HG02852 (cell line): ENCODE measurements around the gene SKI.
A peak's percentile ranks its signal among the peaks of the same experiment; 100 is the strongest.

Experiments used
- ATAC-seq: cut with Tn5 transposase; IDR thresholded peaks from one replicate; pipeline ENCODE4 v1.9.1; 2021; ENCODE audit warnings: mild to moderate bottlenecking, moderate library complexity; ENCODE audit not compliant: unreplicated experiment

The SKI gene

DNA sequence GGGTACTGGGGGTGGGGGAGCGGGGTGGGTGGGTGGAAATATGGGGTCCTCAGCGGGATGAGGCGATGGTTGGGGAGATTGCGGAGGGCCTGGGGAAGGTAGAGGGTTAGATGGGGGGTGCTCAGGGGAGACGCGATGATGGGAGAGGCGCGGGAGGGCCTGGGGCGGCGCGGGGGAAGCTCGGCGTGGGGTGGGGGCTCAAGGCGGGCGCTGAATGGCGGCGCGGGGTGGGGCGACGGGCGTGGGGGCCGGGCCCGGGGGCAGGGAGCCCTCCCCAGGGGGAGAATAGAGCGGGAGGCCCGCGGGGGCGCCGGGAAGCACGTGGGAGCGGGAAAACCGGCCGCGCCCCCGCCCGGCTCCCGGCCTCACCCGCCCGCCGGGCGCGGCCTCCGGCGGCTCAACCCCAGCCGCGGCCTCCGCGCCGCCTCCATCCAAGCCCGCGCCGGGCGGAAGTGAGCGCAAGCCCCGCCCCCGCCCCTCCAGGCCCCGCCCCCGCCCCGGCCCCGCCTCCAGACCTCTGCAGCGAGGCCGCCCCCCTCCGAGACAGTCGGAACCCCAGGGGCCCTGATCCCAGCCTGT is 33.7 kb upstream of the SKI start, which contains the start of gene FAAP20:
Gene FAAP20, minus strand, starts transcription at position 454 of the 579 bp plus-strand sequence. Its CDS starts 23 bp downstream, at position 431.
- ATAC-seq = peak; percentile 48

GRCh38 chr1:2194898-2195673 is 33.0 kb upstream of the SKI start:
- peak; percentile 65 for ATAC-seq

DNA sequence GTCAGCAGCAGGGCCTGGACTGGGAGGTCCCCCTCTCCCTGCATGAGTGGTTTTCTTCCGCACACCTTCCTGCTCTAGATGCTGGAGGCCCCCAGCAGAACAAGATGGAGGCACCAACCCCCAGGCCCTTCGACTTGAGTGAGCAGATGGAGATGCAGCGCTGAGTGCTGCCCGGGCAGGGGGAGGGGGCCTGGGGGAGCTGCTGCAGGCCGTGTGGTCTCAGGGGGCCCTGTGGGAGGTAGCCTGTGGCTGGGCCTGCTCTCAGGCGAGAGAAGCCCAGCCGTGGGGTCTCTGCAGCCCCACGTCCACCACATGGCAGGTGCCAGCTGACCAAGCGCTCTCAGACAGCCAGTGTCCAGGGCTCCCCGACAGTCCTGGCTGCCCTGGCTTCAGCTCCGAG is 32.3 kb upstream of the SKI start:
- ATAC-seq = no peak

GRCh38 chr1:2196901-2197638 is 31.0 kb upstream of the SKI start:
- no peak for ATAC-seq

GRCh38 chr1:2197707-2198165 is 30.4 kb upstream of the SKI start:
- no peak for ATAC-seq

- ATAC-seq = no peak
These were observed 29.5 kb upstream of the SKI start for GRCh38 chr1:2198571-2198970.

- ATAC-seq = peak; percentile 33
These were observed 28.9 kb upstream of the SKI start for GRCh38 chr1:2199042-2199810.

GRCh38 chr1:2200308-2200943 is 27.7 kb upstream of the SKI start:
- no peak for ATAC-seq

DNA sequence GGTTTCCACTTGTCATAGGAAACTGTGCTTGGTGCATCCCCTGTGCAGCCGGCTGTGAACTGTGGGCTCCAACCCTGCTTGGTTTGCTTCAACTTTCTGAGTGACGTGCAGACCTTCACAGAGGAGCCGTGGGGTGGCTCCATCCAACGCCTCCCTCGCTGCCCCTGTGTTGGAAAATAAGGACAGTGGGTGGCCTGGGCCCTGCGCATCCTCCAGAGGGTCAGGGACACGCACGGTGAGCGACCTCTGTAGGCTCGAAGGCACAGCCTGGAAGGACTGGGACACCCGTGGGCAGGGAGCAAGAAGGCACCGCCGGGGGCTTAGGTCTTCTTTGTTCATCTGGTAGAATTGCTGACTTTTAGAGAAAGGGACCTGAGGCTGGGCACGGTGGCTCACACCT is 27.1 kb upstream of the SKI start:
- ATAC-seq = no peak

GRCh38 chr1:2202008-2202575 is 26.0 kb upstream of the SKI start:
- no peak for ATAC-seq

- no peak for ATAC-seq
These were observed 25.1 kb upstream of the SKI start for GRCh38 chr1:2202843-2203601.

DNA sequence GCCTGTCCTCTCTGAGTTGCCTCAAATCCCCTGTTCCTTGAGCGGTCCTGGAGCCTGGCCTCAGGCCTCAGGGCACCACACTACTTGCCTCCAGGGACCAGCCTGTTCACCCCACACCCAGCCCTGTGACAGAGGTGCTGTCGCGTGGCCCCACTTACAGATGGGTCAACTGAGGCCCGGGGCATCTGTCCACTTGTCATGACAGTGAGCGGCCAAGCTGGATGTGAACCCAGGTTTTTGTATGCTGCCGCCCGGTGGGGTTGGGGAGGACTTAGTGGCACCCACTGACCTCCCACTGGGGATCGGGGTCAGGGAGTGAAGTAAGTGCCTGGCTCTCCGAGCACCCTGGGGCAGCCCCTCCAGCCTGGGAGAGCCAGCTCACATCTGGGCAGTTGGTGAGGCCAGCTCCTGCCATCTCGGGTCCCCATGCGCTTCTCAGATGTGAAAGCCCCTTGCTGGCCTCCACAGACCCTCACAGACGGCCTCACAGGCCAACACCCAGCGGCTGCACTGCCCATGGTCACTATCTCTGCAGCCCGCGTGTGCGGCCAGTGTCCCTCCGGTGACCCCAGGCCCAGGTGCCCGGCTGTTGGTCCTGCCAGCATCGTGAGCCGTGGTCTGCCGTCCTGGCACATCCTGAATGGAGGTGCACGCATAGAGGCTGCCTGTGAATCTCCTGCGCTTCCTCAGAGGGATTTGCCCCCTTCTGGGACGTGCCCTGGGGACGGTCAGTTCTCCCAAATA is 24.3 kb upstream of the SKI start:
- no peak for ATAC-seq

GRCh38 chr1:2204415-2205190 is 23.5 kb upstream of the SKI start:
- no peak for ATAC-seq

- peak; percentile 52 for ATAC-seq
These were observed 22.7 kb upstream of the SKI start for GRCh38 chr1:2205191-2205952.

DNA sequence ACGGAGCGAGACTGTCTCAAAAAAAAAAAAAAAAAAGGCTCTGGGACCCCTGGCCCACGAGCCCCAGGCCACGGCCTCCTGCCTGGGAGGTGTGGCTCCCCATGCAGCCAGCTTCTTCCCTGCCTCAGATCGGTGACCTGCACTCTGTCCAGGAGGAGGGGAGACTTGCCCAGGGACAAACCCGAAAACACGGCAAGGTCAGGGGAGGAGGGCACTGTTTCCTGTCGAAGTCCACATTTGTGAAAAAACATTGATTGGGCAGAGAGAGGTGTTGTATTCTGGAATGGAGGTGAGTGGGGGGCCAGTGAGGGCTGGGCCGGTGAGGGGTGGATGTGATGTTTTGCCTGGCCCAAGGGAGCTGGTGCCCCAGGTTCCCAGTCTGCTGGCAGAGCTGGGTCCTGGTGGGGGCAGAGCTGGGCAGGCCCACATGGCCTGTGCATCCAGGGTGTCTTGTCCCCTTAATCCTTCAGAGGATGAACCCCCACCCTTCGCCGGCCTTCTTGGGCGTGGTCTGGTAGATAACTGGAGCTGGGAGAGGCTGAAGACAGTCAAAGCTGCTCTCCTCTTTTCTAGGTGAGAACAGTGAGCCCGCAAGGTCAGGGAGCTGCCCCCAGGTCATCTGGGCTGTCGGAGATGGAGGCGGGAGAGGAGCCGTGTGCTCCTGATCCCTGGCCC is 21.2 kb upstream of the SKI start:
- ATAC-seq = no peak

- ATAC-seq = no peak
These were observed 19.5 kb upstream of the SKI start for GRCh38 chr1:2208309-2209239.
